GM19455 (cell line): ENCODE results near the gene GTF3C1.

ENCODE experiments used
- ATAC-seq: cut with Tn5 transposase; IDR thresholded peaks from one replicate; pipeline ENCODE4 v1.9.1; 2021; ENCODE audit not compliant: unreplicated experiment

The GTF3C1 gene

DNA sequence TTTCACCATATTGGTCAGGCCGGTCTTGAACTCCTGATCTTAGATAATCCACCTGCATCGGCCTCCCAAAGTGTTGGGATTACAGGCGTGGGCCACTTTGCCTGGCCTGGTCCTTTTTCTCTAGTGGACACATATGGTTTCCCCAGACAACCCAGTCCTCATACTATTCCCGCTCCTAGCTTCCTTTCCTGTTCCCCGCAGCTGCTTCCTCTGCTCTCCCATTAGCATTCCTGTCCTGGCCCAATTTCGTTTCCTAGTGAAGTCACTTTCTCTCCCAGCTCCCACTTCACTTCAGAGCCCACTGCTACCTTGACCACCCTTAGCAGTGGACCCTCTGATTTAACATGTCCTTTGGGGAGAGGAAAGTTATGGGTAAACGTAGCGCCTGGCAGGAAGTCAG lies 11.5 kb upstream of the GTF3C1 start:
- ATAC-seq, result no peak

DNA sequence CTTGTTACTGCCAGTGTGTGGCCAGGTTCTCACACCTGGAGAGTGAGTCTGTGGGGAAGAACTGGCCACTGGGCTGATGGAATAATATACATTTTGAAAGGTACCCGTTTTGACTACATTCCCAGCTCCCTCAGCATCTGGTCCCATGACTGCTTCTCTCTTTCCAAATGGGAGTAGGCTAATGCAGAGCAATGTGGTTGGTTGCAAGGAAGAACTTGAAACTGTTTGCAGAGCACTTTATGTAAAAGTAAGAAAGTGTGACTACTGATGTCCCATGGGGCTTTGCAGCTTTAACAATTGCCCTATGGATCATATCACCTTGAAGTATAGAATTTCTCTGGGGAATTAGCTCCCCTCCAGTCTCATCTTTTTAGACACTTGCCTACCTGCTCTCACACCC lies 9.2 kb upstream of the GTF3C1 start:
- no peak for ATAC-seq

DNA sequence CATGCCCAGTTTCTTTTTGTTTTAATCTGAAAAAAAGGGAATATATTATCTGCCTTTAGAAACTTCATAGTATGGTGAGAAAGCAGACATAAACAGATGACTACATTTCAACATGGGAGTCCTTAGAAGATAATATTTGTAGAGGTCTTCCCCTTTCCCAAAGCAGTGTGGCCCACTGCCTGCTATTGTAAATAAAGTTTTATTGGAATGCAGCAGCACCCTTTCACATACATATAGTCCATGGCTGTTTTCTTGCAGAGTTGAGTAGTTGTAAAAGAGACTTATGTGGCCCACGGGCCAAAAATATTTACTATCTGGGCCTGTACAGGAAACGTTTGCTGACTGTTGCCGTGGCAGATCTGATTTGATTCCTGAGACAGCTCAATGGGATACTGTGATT lies 8.7 kb upstream of the GTF3C1 start:
- no peak for ATAC-seq

DNA sequence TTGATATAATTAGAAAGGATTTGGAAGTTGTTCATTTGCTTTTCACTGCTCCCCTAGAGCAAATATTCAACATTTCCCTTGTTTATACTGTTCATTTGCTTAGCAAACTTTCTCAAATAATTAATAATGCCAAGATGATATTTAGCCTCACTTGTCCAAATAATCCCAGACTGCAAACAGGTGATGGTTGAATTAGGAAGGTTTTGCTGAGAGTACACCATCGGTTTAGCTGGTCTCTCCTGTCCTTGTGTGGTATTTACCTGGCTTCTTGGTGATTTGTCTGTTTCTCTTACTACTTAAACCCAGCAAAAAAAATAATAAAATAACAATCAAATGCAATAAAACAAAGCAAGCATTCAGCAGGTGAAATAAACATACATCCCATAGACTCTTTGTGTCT lies 6.8 kb upstream of the GTF3C1 start:
- no peak for ATAC-seq

DNA sequence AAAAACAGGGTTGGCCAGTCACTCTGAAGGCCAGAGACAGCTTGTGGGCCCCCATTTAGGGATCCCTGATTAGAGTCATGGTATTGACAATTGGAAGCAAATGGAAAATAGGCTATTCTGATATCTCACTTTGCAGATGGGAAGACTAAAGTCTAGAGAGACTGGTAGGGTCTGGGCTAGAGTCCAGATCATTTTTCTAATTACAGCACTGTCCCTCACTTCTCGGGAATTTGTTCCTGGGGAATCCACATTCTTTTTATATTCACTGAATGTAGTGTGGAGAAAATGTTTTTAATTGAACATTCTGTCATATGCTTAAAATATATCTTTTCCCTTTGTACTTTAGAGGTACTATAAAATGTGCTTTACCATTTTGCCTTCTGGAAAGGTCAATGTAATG lies 1.3 kb upstream of the GTF3C1 start:
- ATAC-seq, result no peak

DNA sequence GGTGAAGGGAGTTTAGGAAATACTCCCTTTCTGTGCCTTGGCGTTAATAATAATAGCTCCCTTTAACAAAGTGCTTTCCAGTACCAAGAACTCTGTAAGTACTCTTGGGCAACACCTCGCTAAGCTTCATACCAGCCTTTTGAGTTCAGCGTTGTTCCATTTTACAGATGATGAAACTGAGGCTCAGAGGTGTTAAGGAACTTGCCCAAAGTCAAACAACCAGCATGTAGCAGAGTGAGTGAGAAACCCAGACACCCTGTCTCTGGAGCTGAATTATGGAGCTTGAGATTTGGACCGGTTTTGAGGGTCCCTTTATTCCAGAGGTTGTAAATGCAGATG lies 838 bp upstream of the GTF3C1 start:
- ATAC-seq, result no peak

DNA sequence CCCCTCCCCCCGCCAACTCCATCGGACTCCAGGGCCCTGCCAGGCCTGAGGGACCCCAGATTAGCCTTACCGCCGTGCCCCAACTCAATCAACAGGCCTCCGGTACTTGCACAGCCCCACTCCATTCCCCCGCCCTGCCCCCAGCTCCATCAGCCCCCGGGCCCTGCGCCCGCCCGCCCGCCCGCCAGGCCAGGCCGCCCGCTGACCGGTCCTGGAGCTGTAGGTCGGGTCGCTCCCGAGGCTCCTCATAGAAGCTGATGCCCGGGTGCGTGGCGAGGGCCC lies 308 bp downstream of the GTF3C1 start:
- ATAC-seq, result peak; percentile 30

DNA sequence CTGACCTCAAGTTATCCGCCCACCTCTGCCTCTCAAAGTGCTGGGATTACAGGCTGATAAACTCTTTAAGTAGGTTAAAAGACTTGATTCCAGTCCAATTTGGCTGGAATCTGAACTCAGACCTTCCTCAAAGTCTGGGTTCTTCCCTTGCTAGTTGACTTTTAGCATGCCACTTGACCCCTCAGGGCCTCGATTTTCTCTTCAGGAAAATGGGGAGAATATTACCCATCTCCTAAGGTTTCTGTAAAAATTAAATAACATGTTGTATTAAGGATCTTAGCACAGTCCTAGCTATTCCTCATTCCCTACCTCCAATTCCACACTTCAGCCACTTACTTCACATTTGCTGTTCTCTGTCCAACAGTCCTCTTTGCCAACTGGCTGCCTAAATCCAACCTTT lies 1.9 kb downstream of the GTF3C1 start:
- no peak for ATAC-seq

DNA sequence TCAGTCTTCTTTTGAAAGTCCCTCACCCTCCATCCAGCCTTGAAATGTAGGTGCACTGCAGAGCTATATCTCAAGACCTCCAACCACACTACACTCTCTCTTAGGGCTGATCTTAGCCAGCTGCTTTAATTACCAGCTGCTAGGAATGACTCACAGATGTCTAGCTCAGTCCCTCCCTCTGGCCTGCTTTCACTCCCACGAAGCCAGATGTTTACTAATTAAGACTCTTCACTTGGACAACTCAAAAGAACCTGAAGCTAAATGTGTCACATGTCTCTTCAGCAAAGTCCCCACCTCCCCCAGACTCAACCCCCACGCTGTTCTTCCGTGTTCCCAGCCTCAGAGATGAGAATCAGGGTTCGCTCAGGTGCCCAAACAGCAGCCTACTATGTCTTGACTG lies 2.6 kb downstream of the GTF3C1 start:
- ATAC-seq, result no peak

DNA sequence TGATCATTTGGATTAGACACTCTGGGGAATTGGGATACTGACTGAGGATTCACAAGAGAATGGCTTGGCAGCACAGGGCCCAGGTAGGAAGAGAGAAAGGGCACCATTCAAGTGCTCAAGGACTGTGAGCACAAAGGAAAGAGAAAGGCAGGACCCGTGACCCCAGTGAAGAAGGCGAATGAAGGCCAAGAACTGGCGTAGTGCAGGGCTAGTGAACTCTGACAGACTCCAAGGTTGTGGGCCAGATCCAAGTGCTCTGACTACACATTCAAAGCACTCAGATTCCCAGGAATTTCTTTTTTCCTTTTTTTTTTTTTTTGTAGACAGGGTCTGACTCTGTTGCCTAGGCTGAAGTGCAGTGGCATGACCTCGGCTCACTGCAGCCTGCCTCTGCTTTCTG lies 5.0 kb downstream of the GTF3C1 start:
- no peak for ATAC-seq

DNA sequence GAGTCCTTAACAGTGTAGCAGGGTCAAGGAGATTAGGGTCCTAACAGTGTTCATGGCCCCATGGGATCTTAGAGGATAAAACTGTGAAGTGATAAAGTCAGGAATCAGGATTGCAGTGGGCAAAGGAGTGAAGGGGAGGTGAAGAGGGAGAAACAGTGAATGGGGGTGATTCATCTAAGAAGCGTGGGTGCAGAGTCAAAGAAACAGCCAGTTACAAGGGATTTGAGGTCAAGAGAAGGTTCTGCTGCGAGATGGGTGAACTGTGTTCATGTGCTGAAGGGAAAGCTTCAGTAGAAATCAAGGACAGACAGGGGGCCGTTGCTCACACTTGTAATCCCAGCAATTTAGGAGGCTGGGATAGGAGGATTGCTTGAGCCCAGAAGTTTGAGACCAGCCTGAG lies 5.9 kb downstream of the GTF3C1 start:
- ATAC-seq, result no peak

DNA sequence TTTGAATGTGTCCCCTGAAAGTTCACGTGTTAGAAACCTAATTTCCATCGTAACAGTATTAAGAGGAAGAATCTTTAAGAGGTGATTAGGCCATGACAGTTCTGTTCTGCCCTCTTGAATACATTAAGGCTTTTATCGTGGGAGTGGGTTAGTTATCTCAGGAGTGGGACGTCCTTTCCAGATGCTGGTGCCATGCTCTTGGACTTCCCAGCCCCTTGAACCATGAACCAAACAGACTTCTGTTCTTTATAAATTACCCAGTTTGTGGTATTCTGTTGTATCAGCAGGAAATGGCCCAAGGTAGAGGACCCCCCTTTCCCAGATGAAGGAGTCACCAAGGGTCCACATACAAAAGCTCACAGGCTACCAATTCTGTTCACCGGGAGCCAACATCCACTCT lies 10.1 kb downstream of the GTF3C1 start:
- ATAC-seq, result no peak

DNA sequence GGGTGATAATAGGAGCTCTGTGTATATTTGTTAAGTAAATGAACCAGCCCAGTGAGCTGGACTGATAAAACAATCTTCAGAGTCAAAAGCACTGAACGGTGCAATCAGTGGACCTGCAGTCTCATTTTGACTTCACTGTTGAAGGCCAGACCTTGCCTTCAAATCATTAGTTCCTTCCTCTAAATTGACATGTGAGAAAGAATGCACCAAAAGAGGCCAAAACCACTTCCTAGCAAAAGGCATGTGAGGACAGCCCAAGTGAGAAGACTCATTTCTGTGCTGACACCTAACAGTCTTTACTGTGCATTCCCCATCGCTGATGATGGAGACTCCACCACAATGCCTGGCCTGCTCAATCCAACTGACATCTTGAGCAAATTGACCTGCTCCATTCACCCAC lies 10.6 kb downstream of the GTF3C1 start:
- no peak for ATAC-seq

DNA sequence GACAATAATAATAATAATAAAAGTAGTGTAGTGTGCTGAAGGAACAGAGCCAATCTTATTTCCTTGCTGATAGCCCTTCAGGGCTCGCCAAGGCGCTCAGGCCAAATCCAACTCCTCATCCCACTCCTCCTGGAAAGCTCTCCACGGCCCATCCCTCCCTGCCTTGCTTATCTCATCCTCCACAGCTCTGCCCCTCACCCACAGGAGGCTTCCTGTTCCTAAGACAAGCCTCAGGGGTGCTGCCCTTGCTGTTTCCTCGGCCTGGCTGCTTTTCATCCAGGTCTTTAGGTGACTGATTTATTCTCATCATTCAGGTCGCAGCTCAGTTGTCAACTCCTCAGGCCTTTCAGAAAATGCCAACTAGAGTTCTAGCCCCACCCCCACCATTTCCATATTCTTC lies 11.2 kb downstream of the GTF3C1 start:
- no peak for ATAC-seq

DNA sequence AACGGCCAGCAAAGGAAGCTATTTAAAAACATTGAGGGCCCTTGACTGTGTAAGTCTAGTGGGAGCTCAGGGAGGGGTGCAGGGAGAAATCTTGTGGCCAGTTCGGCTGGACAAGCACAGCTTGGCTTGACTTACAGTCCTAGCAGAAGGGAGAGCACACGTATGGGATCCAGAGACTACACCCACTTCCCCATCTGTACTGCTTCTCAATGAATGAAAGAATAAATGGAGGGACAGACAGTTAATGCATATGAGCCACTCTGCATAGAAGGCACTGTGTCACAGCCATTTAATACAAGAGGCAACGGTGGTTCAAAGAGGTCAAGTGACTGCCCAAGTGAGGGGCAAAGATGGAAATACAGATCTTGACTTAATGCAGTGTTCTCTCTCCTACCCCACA lies 15.5 kb downstream of the GTF3C1 start:
- ATAC-seq, result no peak

DNA sequence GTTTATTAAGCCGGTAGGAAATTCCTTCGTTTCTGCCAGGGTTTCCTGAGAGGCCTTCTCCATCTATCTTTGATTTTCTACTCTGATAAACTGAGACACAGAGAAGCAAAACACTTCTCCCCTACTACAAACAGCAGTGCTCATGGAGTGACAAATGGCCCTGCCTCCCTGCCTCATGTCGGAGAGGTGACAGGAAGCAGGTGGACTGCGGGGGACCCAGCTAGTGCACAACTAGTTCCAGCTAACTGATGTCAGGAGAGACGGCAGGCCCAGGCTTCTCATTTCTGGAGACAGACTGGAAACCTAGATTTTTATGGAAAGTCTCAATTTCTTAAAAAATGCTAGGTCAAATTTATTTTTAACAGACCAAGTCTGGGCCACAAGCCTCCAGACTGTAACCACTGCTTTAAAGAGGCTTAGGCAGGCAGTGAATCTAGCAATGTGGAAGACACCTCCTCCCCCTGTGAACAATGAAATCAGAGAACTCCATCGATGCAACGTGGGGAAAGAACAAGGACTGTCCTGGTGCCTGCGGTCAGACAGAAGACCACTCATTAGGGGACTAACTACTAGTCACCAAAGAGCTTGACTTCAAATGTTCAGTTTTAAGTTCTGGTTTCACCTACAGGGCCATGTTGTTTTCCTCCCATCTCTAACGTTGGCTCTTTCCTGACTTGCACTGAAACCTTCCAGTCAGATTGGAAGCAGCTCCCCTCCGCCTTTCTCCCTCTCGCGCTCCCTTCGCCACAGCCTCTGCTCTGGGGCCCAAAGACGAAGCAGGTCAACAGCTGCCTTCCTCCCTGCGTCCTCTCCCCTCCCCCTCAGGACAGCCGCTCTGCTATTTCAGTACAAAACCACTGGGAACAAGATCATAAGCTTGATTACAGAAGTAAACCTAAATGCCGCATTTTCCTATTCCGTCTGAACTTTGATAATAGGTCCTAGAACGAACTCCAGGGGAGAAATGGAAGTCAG lies 17.6 kb downstream of the GTF3C1 start:
- ATAC-seq, result no peak

DNA sequence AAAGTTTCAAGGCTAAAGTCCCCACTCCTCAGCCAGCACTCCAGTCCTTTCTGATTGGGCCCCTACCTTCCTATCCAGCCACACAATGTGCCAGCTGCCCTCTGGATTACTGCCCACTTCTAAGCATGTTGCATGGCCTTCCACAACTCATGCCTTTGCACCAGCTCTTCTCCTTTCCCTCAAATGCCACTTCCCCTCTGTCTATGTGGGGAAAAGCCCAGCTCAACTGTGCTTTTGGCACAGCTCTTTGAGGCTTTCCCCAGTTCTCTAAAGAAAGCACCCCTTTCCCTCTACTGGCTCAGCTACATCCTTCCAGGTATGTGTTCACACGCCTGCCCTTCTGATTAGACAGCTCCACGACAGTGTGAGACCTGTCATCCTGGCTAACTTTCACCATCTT lies 18.5 kb downstream of the GTF3C1 start:
- no peak for ATAC-seq

DNA sequence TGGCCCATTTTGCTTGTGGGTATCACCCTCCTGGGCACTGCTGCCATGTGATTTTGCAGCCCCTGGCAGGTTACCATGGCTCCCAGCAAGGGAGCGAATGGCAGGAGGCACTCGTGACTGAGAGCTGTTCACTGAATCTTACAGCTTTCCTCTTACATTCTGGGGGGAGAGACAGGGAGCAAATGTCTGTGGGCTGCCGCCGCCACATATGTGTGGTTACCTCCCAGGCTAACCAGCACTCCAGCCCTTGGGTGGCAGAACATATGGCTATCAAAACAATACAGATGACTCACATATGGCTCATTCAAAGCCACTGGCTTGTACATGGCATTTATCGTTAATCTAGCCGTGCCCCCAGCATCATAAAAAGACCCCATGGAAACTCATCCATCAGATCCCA lies 19.8 kb downstream of the GTF3C1 start:
- no peak for ATAC-seq

DNA sequence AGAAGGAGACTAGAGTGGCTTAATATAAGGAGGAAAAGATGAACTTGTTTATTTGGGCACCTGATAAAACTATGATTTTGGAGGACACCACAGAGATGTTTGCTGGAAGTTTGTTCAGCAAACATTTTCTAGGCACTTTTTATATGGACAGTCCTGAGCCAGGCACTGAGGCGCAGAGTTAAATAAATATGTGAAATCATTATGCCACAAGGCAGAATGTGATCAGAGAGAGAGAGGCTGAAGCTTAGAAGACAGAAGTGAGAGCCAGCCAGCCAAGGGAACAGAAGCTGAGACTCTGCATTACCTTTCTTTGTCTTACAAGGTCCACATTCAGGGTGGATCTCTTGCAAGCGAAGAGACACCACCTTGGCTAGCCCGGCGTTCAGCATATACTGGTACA lies 21.4 kb downstream of the GTF3C1 start:
- ATAC-seq, result no peak

DNA sequence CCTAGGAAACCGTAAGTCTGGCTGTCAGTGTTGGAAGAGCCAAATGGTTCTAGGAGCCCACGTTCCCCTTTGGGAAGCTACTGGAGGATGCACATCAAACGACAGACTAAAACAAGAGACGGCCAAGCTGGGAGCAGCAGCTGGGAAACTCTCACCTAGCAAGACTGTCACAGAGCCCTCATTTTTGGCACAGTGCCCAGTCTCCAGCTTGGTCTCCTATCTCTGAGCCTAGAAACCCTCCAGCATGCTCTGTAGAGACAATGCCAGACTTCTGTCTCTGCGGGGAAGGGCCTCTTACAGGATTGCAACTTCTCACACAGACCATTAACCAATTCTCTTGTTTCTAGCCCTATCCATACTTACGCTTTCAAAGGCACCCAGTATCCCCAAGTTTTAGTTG lies 23.5 kb downstream of the GTF3C1 start:
- no peak for ATAC-seq

DNA sequence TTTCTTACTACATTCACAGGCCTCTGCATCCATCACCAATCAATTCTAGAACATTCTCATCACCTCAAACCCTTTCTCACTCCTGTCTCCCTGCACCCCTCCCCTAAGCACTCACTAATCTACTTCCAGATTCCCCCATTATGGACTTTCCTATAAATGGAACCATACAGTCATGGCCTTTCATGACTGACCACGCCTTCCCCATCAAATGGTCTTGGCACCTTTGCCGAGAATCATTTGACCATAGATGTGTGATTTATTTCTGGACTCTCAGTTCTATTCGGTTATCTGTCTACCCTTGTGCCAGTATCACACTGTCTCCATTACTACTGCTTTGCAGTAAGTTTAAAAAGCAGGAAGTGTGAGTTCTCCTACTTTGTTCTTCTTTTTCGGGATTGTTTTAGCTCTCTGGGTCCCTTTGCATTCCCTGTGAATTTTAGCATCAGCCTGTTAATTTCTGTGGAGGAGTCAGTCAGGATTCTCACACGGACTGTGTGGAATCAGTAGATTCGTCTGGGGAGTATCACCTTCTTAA lies 27.5 kb downstream of the GTF3C1 start:
- ATAC-seq, result no peak

DNA sequence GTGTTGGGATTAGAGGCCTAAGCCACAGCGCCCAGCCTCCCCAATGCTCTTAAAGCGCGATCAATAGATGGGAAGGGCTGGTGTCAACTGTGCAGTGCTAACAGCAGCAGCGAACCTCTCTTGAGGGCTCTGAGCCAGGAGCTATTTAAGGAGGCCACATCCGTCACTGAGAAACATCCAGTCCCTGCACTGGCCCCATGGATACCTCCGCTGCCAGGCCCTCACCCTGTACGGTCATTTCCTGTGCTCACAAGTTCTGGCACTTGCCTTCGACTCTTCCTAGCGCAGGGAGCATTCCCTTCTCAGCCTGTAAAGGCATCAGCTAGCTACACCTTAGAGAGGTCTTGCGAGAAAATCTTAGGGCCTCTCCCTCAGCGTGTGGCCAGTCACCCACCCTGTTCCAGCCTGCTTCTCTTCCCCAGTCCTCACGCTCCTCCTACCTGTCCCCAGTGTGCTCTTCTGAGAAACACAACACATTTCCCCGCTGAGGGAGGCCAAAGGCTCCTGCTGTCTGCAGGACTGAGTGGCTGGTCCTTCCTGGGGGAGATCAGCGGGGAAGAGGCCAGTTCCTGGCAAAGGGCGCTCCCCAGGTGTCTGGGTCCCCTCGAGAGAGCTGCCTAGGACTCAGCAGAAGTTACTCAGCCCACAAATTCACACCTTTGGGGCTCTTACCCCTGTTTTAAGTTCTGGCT lies 28.6 kb downstream of the GTF3C1 start:
- ATAC-seq, result no peak

DNA sequence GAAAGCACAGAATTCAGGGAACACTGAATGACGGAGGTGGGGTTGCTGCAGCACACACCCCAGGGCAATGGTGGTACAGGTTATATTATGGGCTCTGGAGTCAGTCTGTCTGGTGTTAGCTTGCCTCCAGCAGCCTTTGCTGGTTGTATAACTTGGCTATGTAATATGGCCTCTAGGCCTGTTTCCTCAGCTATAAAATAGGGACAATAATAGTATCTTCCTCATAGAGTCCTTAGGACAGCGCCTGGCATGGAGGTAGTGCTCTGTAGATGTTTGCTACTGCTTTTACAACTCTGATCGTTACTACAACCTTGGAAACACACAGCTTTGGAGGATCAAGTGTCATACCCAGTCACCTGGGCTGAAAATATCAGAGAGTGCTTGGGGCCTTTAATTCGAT lies 31.5 kb downstream of the GTF3C1 start:
- ATAC-seq, result no peak
